GM23338 (cell line): ENCODE results near the gene CASQ2. TPM values are rescaled to one million over a fixed set of nuclear protein-coding genes. Genes with fewer than 3 reads are reported as not detected.

Experiments
- ATAC-seq: fragments of 200-7000 bp; cut with Tn5 transposase; 3 replicates; pipeline ENCODE4 v1.9.1; 2020
- DNase-seq: peaks from one replicate; pipeline ENCODE4 v3.0.0-alpha.2; 2015; ENCODE audit warnings: low spot score
- H2AFZ ChIP-seq: fragments of 200-600 bp; sonication (generic); 2 replicates; pipeline ENCODE4 v1.8.0; 2016; ENCODE audit warnings: antibody characterized with exemption, mild to moderate bottlenecking, moderate library complexity
- H3F3A ChIP-seq: fragments of 200-600 bp; sonication (generic); replicated peaks from 2 replicates; pipeline ENCODE4 v1.8.0; 2017; ENCODE audit warnings: antibody characterized with exemption, mixed run types, low read depth
- H3K27ac ChIP-seq: fragments of 200-600 bp; sonication (generic); 2 replicates; pipeline ENCODE4 v1.6.1; 2016; ENCODE audit warnings: low read depth
- H3K27me3 ChIP-seq: fragments of 200-600 bp; sonication (generic); 2 replicates; pipeline ENCODE4 v1.8.0; 2016; ENCODE audit warnings: mild to moderate bottlenecking, mixed run types, moderate library complexity; ENCODE audit not compliant: insufficient read depth
- H3K36me3 ChIP-seq: fragments of 200-600 bp; sonication (generic); 2 replicates; pipeline ENCODE4 v1.8.0; 2016; ENCODE audit warnings: mild to moderate bottlenecking; ENCODE audit not compliant: insufficient read depth
- H3K4me1 ChIP-seq: fragments of 200-600 bp; sonication (generic); 2 replicates; pipeline ENCODE4 v1.8.0; 2016; ENCODE audit warnings: mild to moderate bottlenecking, moderate library complexity; ENCODE audit not compliant: insufficient read depth
- H3K4me2 ChIP-seq: fragments of 200-600 bp; sonication (generic); 2 replicates; pipeline ENCODE4 v1.7.1; 2017; ENCODE audit warnings: mixed run types
- H3K4me3 ChIP-seq: fragments of 200-600 bp; sonication (generic); 2 replicates; pipeline ENCODE4 v1.6.1; 2016; ENCODE audit warnings: mixed run types
- H3K79me2 ChIP-seq: fragments of 200-600 bp; sonication (generic); replicated peaks from 2 replicates; pipeline ENCODE4 v1.8.0; 2017; ENCODE audit warnings: mild to moderate bottlenecking; ENCODE audit not compliant: insufficient read depth
- H3K9me2 ChIP-seq: fragments of 200-600 bp; sonication (generic); 2 replicates; pipeline ENCODE4 v1.8.0; 2017; ENCODE audit not compliant: insufficient read depth
- H4K20me1 ChIP-seq: fragments of 200-600 bp; sonication (generic); replicated peaks from 2 replicates; pipeline ENCODE4 v1.8.0; 2017; ENCODE audit warnings: mild to moderate bottlenecking; ENCODE audit not compliant: insufficient read depth
- H3K27ac Mint-ChIP-seq: 2 replicates; pipeline ENCODE4 v1.8.0; 2020; ENCODE audit warnings: inconsistent platforms, mild to moderate bottlenecking, moderate library complexity, mixed read lengths
- H3K27me3 Mint-ChIP-seq: 3 replicates; pipeline ENCODE4 v1.8.0; 2022; ENCODE audit warnings: low read depth, mild to moderate bottlenecking, moderate library complexity, mixed read lengths, inconsistent platforms; ENCODE audit not compliant: insufficient read depth, poor library complexity
- H3K36me3 Mint-ChIP-seq: 3 replicates; pipeline ENCODE4 v1.8.0; 2021; ENCODE audit warnings: low read depth, mild to moderate bottlenecking, inconsistent platforms, moderate library complexity, mixed read lengths
- H3K4me1 Mint-ChIP-seq: 3 replicates; pipeline ENCODE4 v1.8.0; 2020; ENCODE audit warnings: mild to moderate bottlenecking, inconsistent platforms, mixed read lengths
- H3K4me3 Mint-ChIP-seq: 3 replicates; pipeline ENCODE4 v1.8.0; 2021; ENCODE audit warnings: moderate library complexity, mild to moderate bottlenecking, inconsistent platforms, mixed read lengths
- H3K9me3 Mint-ChIP-seq: 3 replicates; pipeline ENCODE4 v1.8.0; 2020; ENCODE audit warnings: moderate library complexity, mild to moderate bottlenecking, inconsistent platforms, mixed read lengths
- CTCF ChIP-seq, 2 experiments: fragments of 200-600 bp in 1 of 2; sonication (generic) in 1 of 2; conservative IDR thresholded peaks; 2 replicates each; pipeline versions ENCODE4 v1.5.1 to v1.6.1; 2016 to 2017; ENCODE audit warnings: antibody characterized with exemption in 2 of 2, low read depth in 2 of 2, mild to moderate bottlenecking in 2 of 2, moderate library complexity in 1 of 2
- EZH2phosphoT487 ChIP-seq: fragments of 200-600 bp; sonication (generic); IDR thresholded peaks from one replicate; pipeline ENCODE4 v1.8.1; 2018; ENCODE audit warnings: antibody characterized with exemption; ENCODE audit not compliant: unreplicated experiment
- JUNB ChIP-seq: IDR thresholded peaks from one replicate; pipeline ENCODE4 v1.6.1; 2016; ENCODE audit warnings: antibody characterized with exemption; ENCODE audit not compliant: unreplicated experiment
- STAT1 ChIP-seq: IDR thresholded peaks from one replicate; pipeline ENCODE4 v1.6.1; 2016; ENCODE audit warnings: antibody characterized with exemption; ENCODE audit not compliant: unreplicated experiment
- ZNF114 ChIP-seq: fragments of 250-450 bp; sonication (Bioruptor Pico); IDR thresholded peaks from 2 replicates; pipeline ENCODE4 v1.5.0; 2020; ENCODE audit warnings: mild to moderate bottlenecking, moderate library complexity
- polyA plus RNA-seq: library from polyadenylated mRNA; unstranded; fragments of >200 nt; fragmentation: Nextera tagmentation; extraction: Ambion mirVana; gene quantifications from 2 replicates; pipeline ENCODE4 v1.2.1, GENCODE V29; 2016
- total RNA-seq: library from RNA; depleted of rRNA; stranded (reverse); fragments of >200 nt; shearing (Covaris generic); gene quantifications from 2 replicates; pipeline ENCODE4 v1.2.3, GENCODE V29; 2014
- TF ChIP-seq, protein P1 (sequence below): fragments of 250-450 bp; sonication (Bioruptor Pico); IDR thresholded peaks from 2 replicates; pipeline ENCODE4 v1.5.0; 2020; ENCODE audit warnings: mild to moderate bottlenecking, moderate library complexity

Gene CASQ2
- total and polyA plus RNA-seq, 2 experiments from 2014 or later, result not detected

DNA sequence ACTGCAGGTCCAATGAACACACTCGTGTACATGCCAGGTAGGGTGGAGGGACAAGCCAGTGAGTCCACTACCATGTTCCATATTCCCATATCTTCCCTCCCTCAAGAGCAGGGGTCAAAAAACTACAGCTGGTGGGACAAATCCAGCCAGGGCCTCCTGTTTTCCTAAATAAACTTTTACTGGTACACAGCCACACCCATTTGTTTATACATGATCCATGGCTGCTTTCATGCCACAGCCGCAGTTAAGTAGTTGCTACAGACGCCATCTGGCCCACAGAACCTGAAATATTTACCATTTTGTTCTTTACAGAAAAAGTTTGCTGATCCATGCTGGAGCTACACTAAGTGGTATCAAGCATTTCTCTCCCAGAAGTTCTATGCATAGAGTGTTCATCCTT, 42.4 kb downstream of the CASQ2 start:
- no peaks in the 10 kb centered on the region for H3K79me2 ChIP-seq
- TF ChIP-seq JUNB (no peak), ZNF114 (no peak), STAT1 (no peak), EZH2phosphoT487 (no peak), CTCF (conservative IDR thresholded peaks at IDR 0.05; ENCODE audit: low read depth in 2 of 2) (no peak)
- TF ChIP-seq, protein P1, sequence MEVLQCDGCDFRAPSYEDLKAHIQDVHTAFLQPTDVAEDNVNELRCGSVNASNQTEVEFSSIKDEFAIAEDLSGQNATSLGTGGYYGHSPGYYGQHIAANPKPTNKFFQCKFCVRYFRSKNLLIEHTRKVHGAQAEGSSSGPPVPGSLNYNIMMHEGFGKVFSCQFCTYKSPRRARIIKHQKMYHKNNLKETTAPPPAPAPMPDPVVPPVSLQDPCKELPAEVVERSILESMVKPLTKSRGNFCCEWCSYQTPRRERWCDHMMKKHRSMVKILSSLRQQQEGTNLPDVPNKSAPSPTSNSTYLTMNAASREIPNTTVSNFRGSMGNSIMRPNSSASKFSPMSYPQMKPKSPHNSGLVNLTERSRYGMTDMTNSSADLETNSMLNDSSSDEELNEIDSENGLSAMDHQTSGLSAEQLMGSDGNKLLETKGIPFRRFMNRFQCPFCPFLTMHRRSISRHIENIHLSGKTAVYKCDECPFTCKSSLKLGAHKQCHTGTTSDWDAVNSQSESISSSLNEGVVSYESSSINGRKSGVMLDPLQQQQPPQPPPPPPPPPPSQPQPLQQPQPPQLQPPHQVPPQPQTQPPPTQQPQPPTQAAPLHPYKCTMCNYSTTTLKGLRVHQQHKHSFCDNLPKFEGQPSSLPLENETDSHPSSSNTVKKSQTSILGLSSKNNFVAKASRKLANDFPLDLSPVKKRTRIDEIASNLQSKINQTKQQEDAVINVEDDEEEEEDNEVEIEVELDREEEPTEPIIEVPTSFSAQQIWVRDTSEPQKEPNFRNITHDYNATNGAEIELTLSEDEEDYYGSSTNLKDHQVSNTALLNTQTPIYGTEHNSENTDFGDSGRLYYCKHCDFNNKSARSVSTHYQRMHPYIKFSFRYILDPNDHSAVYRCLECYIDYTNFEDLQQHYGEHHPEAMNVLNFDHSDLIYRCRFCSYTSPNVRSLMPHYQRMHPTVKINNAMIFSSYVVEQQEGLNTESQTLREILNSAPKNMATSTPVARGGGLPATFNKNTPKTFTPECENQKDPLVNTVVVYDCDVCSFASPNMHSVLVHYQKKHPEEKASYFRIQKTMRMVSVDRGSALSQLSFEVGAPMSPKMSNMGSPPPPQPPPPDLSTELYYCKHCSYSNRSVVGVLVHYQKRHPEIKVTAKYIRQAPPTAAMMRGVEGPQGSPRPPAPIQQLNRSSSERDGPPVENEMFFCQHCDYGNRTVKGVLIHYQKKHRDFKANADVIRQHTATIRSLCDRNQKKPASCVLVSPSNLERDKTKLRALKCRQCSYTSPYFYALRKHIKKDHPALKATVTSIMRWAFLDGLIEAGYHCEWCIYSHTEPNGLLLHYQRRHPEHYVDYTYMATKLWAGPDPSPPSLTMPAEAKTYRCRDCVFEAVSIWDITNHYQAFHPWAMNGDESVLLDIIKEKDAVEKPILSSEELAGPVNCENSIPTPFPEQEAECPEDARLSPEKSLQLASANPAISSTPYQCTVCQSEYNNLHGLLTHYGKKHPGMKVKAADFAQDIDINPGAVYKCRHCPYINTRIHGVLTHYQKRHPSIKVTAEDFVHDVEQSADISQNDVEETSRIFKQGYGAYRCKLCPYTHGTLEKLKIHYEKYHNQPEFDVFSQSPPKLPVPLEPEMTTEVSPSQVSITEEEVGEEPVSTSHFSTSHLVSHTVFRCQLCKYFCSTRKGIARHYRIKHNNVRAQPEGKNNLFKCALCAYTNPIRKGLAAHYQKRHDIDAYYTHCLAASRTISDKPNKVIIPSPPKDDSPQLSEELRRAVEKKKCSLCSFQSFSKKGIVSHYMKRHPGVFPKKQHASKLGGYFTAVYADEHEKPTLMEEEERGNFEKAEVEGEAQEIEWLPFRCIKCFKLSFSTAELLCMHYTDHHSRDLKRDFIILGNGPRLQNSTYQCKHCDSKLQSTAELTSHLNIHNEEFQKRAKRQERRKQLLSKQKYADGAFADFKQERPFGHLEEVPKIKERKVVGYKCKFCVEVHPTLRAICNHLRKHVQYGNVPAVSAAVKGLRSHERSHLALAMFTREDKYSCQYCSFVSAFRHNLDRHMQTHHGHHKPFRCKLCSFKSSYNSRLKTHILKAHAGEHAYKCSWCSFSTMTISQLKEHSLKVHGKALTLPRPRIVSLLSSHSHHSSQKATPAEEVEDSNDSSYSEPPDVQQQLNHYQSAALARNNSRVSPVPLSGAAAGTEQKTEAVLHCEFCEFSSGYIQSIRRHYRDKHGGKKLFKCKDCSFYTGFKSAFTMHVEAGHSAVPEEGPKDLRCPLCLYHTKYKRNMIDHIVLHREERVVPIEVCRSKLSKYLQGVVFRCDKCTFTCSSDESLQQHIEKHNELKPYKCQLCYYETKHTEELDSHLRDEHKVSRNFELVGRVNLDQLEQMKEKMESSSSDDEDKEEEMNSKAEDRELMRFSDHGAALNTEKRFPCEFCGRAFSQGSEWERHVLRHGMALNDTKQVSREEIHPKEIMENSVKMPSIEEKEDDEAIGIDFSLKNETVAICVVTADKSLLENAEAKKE (CRISPR knock-in tag), result no peak
- DNase-seq, result no peak
- no peak for ATAC-seq
- no peaks in the 10 kb centered on the region for H3K4me1 ChIP-seq
- H3K27ac ChIP-seq, result no peak overlapping the region
- Mint-ChIP-seq H3K27ac (no peak overlapping the region), H3K4me3 (no peak overlapping the region), H3K4me1 (peaks cover 6% of the 10 kb centered on the region), H3K36me3 (no peaks in the 10 kb centered on the region), H3K27me3 (no peaks in the 10 kb centered on the region), H3K9me3 (no peaks in the 10 kb centered on the region)
- no peak overlapping the region for H2AFZ ChIP-seq
- H3F3A ChIP-seq, result no peaks in the 10 kb centered on the region
- no peaks in the 10 kb centered on the region for H3K27me3 ChIP-seq
- H4K20me1 ChIP-seq, result no peaks in the 10 kb centered on the region
- no peaks in the 10 kb centered on the region for H3K36me3 ChIP-seq
- H3K9me2 ChIP-seq, result 0 out of 2 replicates have a peak, but pooled peaks cover 1% of the 10 kb centered on the region
- no peak overlapping the region for H3K4me2 ChIP-seq
- no peak overlapping the region for H3K4me3 ChIP-seq
